K562 (cell line): ENCODE data around the gene UCN. TPM values are rescaled to one million over a fixed set of nuclear protein-coding genes. Genes with fewer than 3 reads are reported as not detected.
A peak's percentile ranks its signal among the peaks of the same experiment; 100 is the strongest.

ENCODE experiments used
- ATAC-seq: fragments of 200-7000 bp; cut with Tn5 transposase; 3 replicates; pipeline ENCODE4 v1.9.1; 2020; ENCODE audit warnings: moderate library complexity
- BruUV-seq: library from RNA; stranded (reverse); fragments of 400-500 nt; replicated peaks from 2 replicates; lab custom pipeline; 2021; lab: Mats Ljungman, UMichigan
- CTCF ChIA-PET: fragments of 300-600 bp; formaldehyde crosslinking; extraction: SDS; loops from one replicate; lab custom pipeline; 2021; ENCODE audit warnings: low intra/inter-chr PET ratio; lab: Yijun Ruan, JAX
- POLR2A ChIA-PET: fragments of 300-600, 350-650 bp; sonication (Branson Sonifier 250); formaldehyde crosslinking; extraction: SDS; loops from one replicate; lab custom pipeline; 2021; ENCODE audit warnings: antibody characterized with exemption, inconsistent platforms; lab: Yijun Ruan, JAX
- DNase-seq, 4 experiments: peaks; one replicate each; pipeline versions ENCODE4 v3.0.0 to v3.0.0-alpha.2; 2011 to 2018; ENCODE audit warnings: low spot score in 3 of 4, mixed read lengths in 3 of 4; ENCODE audit errors: extremely low read depth in 1 of 4
- FAIRE-seq: peaks from 2 replicates; lab custom pipeline; 2011; peaks lifted over from hg19 to GRCh38; lab: Jason Lieb, UNC
- H2AFZ ChIP-seq: 2 replicates; pipeline ENCODE4 v1.6.0; 2011; ENCODE audit warnings: low read depth, low read length, control low read depth, inconsistent platforms
- H3K27ac ChIP-seq: fragments of 200-600 bp; 3 replicates; pipeline ENCODE4 v1.8.0; 2011; ENCODE audit warnings: low read depth, mild to moderate bottlenecking, control low read depth, inconsistent platforms, low read length, moderate library complexity, mixed read lengths; ENCODE audit errors: extremely low read depth
- H3K27me3 ChIP-seq, 2 experiments: fragments of 300-600 bp in 1 of 2; 2 replicates in 1 of 2; 3 replicates in 1 of 2; pipeline versions ENCODE4 v1.6.0 to v1.8.0; 2011; ENCODE audit warnings: inconsistent platforms in 2 of 2, low read length in 2 of 2, mild to moderate bottlenecking in 1 of 2, mixed read lengths in 1 of 2, moderate library complexity in 1 of 2; ENCODE audit not compliant: control insufficient read depth in 2 of 2, insufficient read depth in 2 of 2
- H3K36me3 ChIP-seq: fragments of 300-600 bp; 3 replicates; pipeline ENCODE4 v1.8.0; 2011; ENCODE audit warnings: mild to moderate bottlenecking, low read length, inconsistent platforms; ENCODE audit not compliant: control insufficient read depth, insufficient read depth
- H3K4me1 ChIP-seq, 2 experiments: fragments of 200-600 bp in 1 of 2; replicated peaks in 1 of 2; 2 replicates in 1 of 2; 3 replicates in 1 of 2; pipeline versions ENCODE4 v1.5.1 to v1.8.0; 2011; ENCODE audit warnings: inconsistent platforms in 2 of 2, low read length in 2 of 2, mild to moderate bottlenecking in 1 of 2, mixed read lengths in 1 of 2, moderate library complexity in 1 of 2; ENCODE audit not compliant: control insufficient read depth in 2 of 2, insufficient read depth in 2 of 2
- H3K4me2 ChIP-seq: 2 replicates; pipeline ENCODE4 v1.6.1; 2011; ENCODE audit warnings: low read length, control low read depth, inconsistent platforms, mixed read lengths; ENCODE audit not compliant: insufficient read depth
- H3K4me3 ChIP-seq: fragments of 200-600 bp; sonication (generic), shearing (Covaris generic); 2 replicates; pipeline ENCODE4 v1.5.1; 2016; ENCODE audit warnings: control low read depth, inconsistent platforms
- H3K79me2 ChIP-seq: fragments of 200-600 bp; 3 replicates; pipeline ENCODE4 v1.8.0; 2011; ENCODE audit warnings: low read length, inconsistent platforms; ENCODE audit not compliant: control insufficient read depth, insufficient read depth
- H3K9ac ChIP-seq, 2 experiments: 2 replicates each; pipeline versions ENCODE4 v1.6.0 to v1.6.1; 2011; ENCODE audit warnings: low read depth in 2 of 2, low read length in 2 of 2, control low read depth in 1 of 2, inconsistent platforms in 1 of 2, mild to moderate bottlenecking in 1 of 2, mixed read lengths in 1 of 2; ENCODE audit not compliant: insufficient read depth in 1 of 2
- H3K9me1 ChIP-seq: one replicate; pipeline ENCODE4 v1.6.0; 2011; ENCODE audit warnings: inconsistent platforms, mild to moderate bottlenecking, low read length, moderate library complexity; ENCODE audit not compliant: control insufficient read depth, insufficient read depth
- H3K9me3 ChIP-seq: replicated peaks from 2 replicates; pipeline ENCODE4 v1.5.1; 2011; ENCODE audit warnings: low read depth, low read length, inconsistent platforms; ENCODE audit not compliant: control insufficient read depth, insufficient read depth
- H4K20me1 ChIP-seq: replicated peaks from 2 replicates; pipeline ENCODE4 v1.6.1; 2011; ENCODE audit warnings: low read length, inconsistent platforms, mixed read lengths; ENCODE audit not compliant: control insufficient read depth, insufficient read depth
- HNRNPK ChIP-seq: fragments of 200-400 bp; formaldehyde crosslinking; IDR thresholded peaks from one replicate; pipeline ENCODE4 v1.6.1; 2018; ENCODE audit warnings: mild to moderate bottlenecking, low read depth, low read length; ENCODE audit not compliant: poor library complexity, severe bottlenecking
- RB1 ChIP-seq: fragments of 450-650 bp; IDR thresholded peaks from 2 replicates; pipeline ENCODE4 v1.6.1; 2017; ENCODE audit warnings: low read depth, mild to moderate bottlenecking
- SAFB ChIP-seq: fragments of 200-400 bp; formaldehyde crosslinking; IDR thresholded peaks from 2 replicates; pipeline ENCODE4 v1.6.1; 2017; ENCODE audit warnings: low read depth, low read length, borderline replicate concordance
- TOE1 ChIP-seq, 2 experiments: fragments of 450-650 bp in 1 of 2; sonication (generic) in 1 of 2; formaldehyde crosslinking in 1 of 2; IDR thresholded peaks; 2 replicates each; pipeline versions ENCODE4 v1.7.1 to v1.8.0; 2016 to 2022; ENCODE audit warnings: borderline replicate concordance in 2 of 2, mild to moderate bottlenecking in 2 of 2, antibody characterized with exemption in 1 of 2, inconsistent platforms in 1 of 2, low read depth in 1 of 2, missing genetic modification reagents in 1 of 2, moderate library complexity in 1 of 2
- ZC3H4 ChIP-seq: sonication (generic); formaldehyde crosslinking; IDR thresholded peaks from 2 replicates; pipeline ENCODE4 v1.9.0; 2021; ENCODE audit warnings: missing genetic modification reagents, borderline replicate concordance
- ZNF274 ChIP-seq: IDR thresholded peaks from 2 replicates; pipeline ENCODE4 v1.6.1; 2011; ENCODE audit warnings: low read depth, mild to moderate bottlenecking, low read length, moderate library complexity, borderline replicate concordance
- ZNF280B ChIP-seq: fragments of 250-450 bp; sonication (Bioruptor Pico); IDR thresholded peaks from 2 replicates; pipeline ENCODE4 v1.5.1; 2021; ENCODE audit warnings: mild to moderate bottlenecking
- ZNF395 ChIP-seq: fragments of 200-800 bp; sonication (Bioruptor generic); IDR thresholded peaks from 2 replicates; pipeline ENCODE4 v1.6.1; 2017; ENCODE audit warnings: missing genetic modification characterization, missing compliant biosample characterization
- WGBS: fragments of 100-300 bp; shearing (Covaris generic); methylation state at CpG from one replicate; pipeline ENCODE4 v1.1.6; 2016; ENCODE audit warnings: low coverage, mixed read lengths; ENCODE audit not compliant: insufficient coverage; ENCODE audit errors: missing lambda C conversion rate; 5-methylcytosine and 5-hydroxymethylcytosine counted together
- in situ Hi-C: fragments of 300-500 bp; cut with MboI; formaldehyde crosslinking; loops from 4 replicates; pipeline ENCODE4 v1.15.0; 2018; ENCODE audit warnings: inconsistent platforms, mixed read lengths
- intact Hi-C: fragments of 100-400 bp; cut with micrococcal nuclease; formaldehyde crosslinking; loops from 2 replicates; pipeline ENCODE4 v1.14.2; 2022
- polyA plus RNA-seq, 8 experiments: library from polyadenylated mRNA; depleted of rRNA in 4 of 8; stranded (reverse) in 5 of 8; unstranded in 3 of 8; fragments of >200 nt; fragmentation: Nextera tagmentation in 2 of 8; fragmentation: Illumina TruSeq in 1 of 8; extraction: Ambion mirVana in 2 of 8; extraction: Trizol in 1 of 8; gene quantifications; 2 replicates each; pipeline versions ENCODE4 v1.2.1 to v1.2.3, GENCODE V29; 2011 to 2014; ENCODE audit warnings: inconsistent platforms in 1 of 8, missing spikeins in 1 of 8
- total RNA-seq, 7 experiments: library from RNA; depleted of rRNA in 6 of 7; stranded (reverse); fragments of >200 nt in 6 of 7; fragmentation: Illumina TruSeq in 2 of 7; extraction: Trizol in 2 of 7; gene quantifications; 2 replicates each; pipeline versions ENCODE4 v1.2.1 to v1.2.3, GENCODE V29; 2011 to 2021; ENCODE audit warnings: low replicate concordance in 1 of 7

UCN gene
- total and polyA plus RNA-seq, 9 of the 15 experiments (the other 6 are each of a cell fraction or from before 2014, with no cell fraction given) = 0.10 to 2.7 (median 0.43) TPM

- no peak for TF ChIP-seq HNRNPK
These were observed 23.2 kb downstream of the UCN start (continued) for GRCh38 chr2:27284996-27285395.

GRCh38 chr2:27282892-27283291 is 25.4 kb downstream of the UCN start:
- DNase-seq = no peak
- H3K27ac ChIP-seq = no peak overlapping the region
- H2AFZ ChIP-seq = peak overlapping the region; percentile 62
- 0 out of 3 replicates have a peak, but pooled peaks have one; percentile 17 for ATAC-seq
- H3K4me3 ChIP-seq = no peak overlapping the region
- peak overlapping the region in 1 of 2 experiments; percentile 41; a peak in 1 of 4 replicates for H3K9ac ChIP-seq
- BruUV-seq = no TSS peak
- H3K4me2 ChIP-seq = no peak overlapping the region
- H3K27me3 ChIP-seq = peaks cover 0 to 2% of the 10 kb centered on the region in 2 experiments; a peak in 1 of 5 replicates
- ChIA-PET CTCF (no interaction called here), POLR2A (interaction anchor here (0.6 to 1.4 kb wide), 6 partner anchors 10 to 257 kb away, joined by 3 to 8 read pairs (median 3); partner anchors contain the start of gene KHK)
- H3K4me1 ChIP-seq = peaks cover 6 to 17% of the 10 kb centered on the region in 2 experiments
- 19% methylated on average over 5 of the region's 5 CpGs for whole genome bisulfite sequencing
- H4K20me1 ChIP-seq = no peaks in the 10 kb centered on the region
- H3K36me3 ChIP-seq = no peaks in the 10 kb centered on the region
- intact Hi-C loops (loop anchor here (10.0 kb wide), 1 partner anchor 438 kb away; the partner anchor contains the start of gene DPYSL5), in situ Hi-C loops (loop anchor here (5.0 kb wide), 1 partner anchor 186 kb away; no protein-coding TSS in a partner anchor)
- FAIRE-seq = no peak
- no peaks in the 10 kb centered on the region for H3K9me1 ChIP-seq
- H3K79me2 ChIP-seq = no peaks in the 10 kb centered on the region
- no peaks in the 10 kb centered on the region for H3K9me3 ChIP-seq
- TF ChIP-seq ZNF274 = no peak
- no peak for TF ChIP-seq RB1
- no peak for TF ChIP-seq ZC3H4 (CRISPR knock-in tag)
- no peak for TF ChIP-seq ZNF280B (CRISPR knock-in tag)
- TF ChIP-seq ZNF395 = no peak
- no peak for TF ChIP-seq TOE1 (IDR thresholded peaks at IDR 0.05; ENCODE audit: borderline replicate concordance)
- no peak for TF ChIP-seq TOE1 (CRISPR knock-in tag; IDR thresholded peaks at IDR 0.05; ENCODE audit: borderline replicate concordance, low read depth)
- no peak for TF ChIP-seq SAFB
